Measurements from ENCODE around the gene ANKDD1B.

GRCh38 chr5:75671506-75671905 is 60.3 kb downstream of the ANKDD1B start:
- TF ChIP-seq SMAD3 (CRISPR knock-in tag; IDR thresholded peaks at IDR 0.05), result no peak
- no peak for TF ChIP-seq SIN3A (IDR thresholded peaks at IDR 0.05; ENCODE audit: borderline replicate concordance, low read depth, low read length)
- TF ChIP-seq MXI1 (IDR thresholded peaks at IDR 0.05; ENCODE audit: borderline replicate concordance, low read depth, low read length), result no peak
- TF ChIP-seq ATM (IDR thresholded peaks at IDR 0.05; ENCODE audit: borderline replicate concordance), result no peak
- no peak for TF ChIP-seq DNMT3B (CRISPR knock-in tag; conservative IDR thresholded peaks at IDR 0.05)
- no peak for TF ChIP-seq ZHX1 (CRISPR knock-in tag; IDR thresholded peaks at IDR 0.05; ENCODE audit: low read depth)
- TF ChIP-seq SETDB1 (CRISPR knock-in tag; IDR thresholded peaks at IDR 0.05; ENCODE audit: borderline replicate concordance), result no peak
- no peak for TF ChIP-seq ATF3 (CRISPR knock-in tag; IDR thresholded peaks at IDR 0.05)
- TF ChIP-seq ZFP36 (IDR thresholded peaks at IDR 0.05; ENCODE audit: borderline replicate concordance, low read depth, low read length, partially characterized antibody), result no peak
- TF ChIP-seq MTA3 (CRISPR knock-in tag; IDR thresholded peaks at IDR 0.05), result no peak
